GM23338 (cell line): Measurements from ENCODE around the gene MYO5C. TPM values are rescaled to one million over a fixed set of nuclear protein-coding genes. Genes with fewer than 3 reads are reported as not detected.

Source experiments
- ATAC-seq: fragments of 200-7000 bp; cut with Tn5 transposase; 3 replicates; pipeline ENCODE4 v1.9.1; 2020
- DNase-seq: peaks from one replicate; pipeline ENCODE4 v3.0.0-alpha.2; 2015; ENCODE audit warnings: low spot score
- H2AFZ ChIP-seq: fragments of 200-600 bp; sonication (generic); 2 replicates; pipeline ENCODE4 v1.8.0; 2016; ENCODE audit warnings: antibody characterized with exemption, mild to moderate bottlenecking, moderate library complexity
- H3F3A ChIP-seq: fragments of 200-600 bp; sonication (generic); replicated peaks from 2 replicates; pipeline ENCODE4 v1.8.0; 2017; ENCODE audit warnings: antibody characterized with exemption, mixed run types, low read depth
- H3K27ac ChIP-seq: fragments of 200-600 bp; sonication (generic); 2 replicates; pipeline ENCODE4 v1.6.1; 2016; ENCODE audit warnings: low read depth
- H3K27me3 ChIP-seq: fragments of 200-600 bp; sonication (generic); 2 replicates; pipeline ENCODE4 v1.8.0; 2016; ENCODE audit warnings: mild to moderate bottlenecking, mixed run types, moderate library complexity; ENCODE audit not compliant: insufficient read depth
- H3K36me3 ChIP-seq: fragments of 200-600 bp; sonication (generic); 2 replicates; pipeline ENCODE4 v1.8.0; 2016; ENCODE audit warnings: mild to moderate bottlenecking; ENCODE audit not compliant: insufficient read depth
- H3K4me1 ChIP-seq: fragments of 200-600 bp; sonication (generic); 2 replicates; pipeline ENCODE4 v1.8.0; 2016; ENCODE audit warnings: mild to moderate bottlenecking, moderate library complexity; ENCODE audit not compliant: insufficient read depth
- H3K4me2 ChIP-seq: fragments of 200-600 bp; sonication (generic); 2 replicates; pipeline ENCODE4 v1.7.1; 2017; ENCODE audit warnings: mixed run types
- H3K4me3 ChIP-seq: fragments of 200-600 bp; sonication (generic); 2 replicates; pipeline ENCODE4 v1.6.1; 2016; ENCODE audit warnings: mixed run types
- H3K79me2 ChIP-seq: fragments of 200-600 bp; sonication (generic); replicated peaks from 2 replicates; pipeline ENCODE4 v1.8.0; 2017; ENCODE audit warnings: mild to moderate bottlenecking; ENCODE audit not compliant: insufficient read depth
- H3K9me2 ChIP-seq: fragments of 200-600 bp; sonication (generic); 2 replicates; pipeline ENCODE4 v1.8.0; 2017; ENCODE audit not compliant: insufficient read depth
- H4K20me1 ChIP-seq: fragments of 200-600 bp; sonication (generic); replicated peaks from 2 replicates; pipeline ENCODE4 v1.8.0; 2017; ENCODE audit warnings: mild to moderate bottlenecking; ENCODE audit not compliant: insufficient read depth
- H3K27ac Mint-ChIP-seq: 2 replicates; pipeline ENCODE4 v1.8.0; 2020; ENCODE audit warnings: inconsistent platforms, mild to moderate bottlenecking, moderate library complexity, mixed read lengths
- H3K27me3 Mint-ChIP-seq: 3 replicates; pipeline ENCODE4 v1.8.0; 2022; ENCODE audit warnings: low read depth, mild to moderate bottlenecking, moderate library complexity, mixed read lengths, inconsistent platforms; ENCODE audit not compliant: insufficient read depth, poor library complexity
- H3K36me3 Mint-ChIP-seq: 3 replicates; pipeline ENCODE4 v1.8.0; 2021; ENCODE audit warnings: low read depth, mild to moderate bottlenecking, inconsistent platforms, moderate library complexity, mixed read lengths
- H3K4me1 Mint-ChIP-seq: 3 replicates; pipeline ENCODE4 v1.8.0; 2020; ENCODE audit warnings: mild to moderate bottlenecking, inconsistent platforms, mixed read lengths
- H3K4me3 Mint-ChIP-seq: 3 replicates; pipeline ENCODE4 v1.8.0; 2021; ENCODE audit warnings: moderate library complexity, mild to moderate bottlenecking, inconsistent platforms, mixed read lengths
- H3K9me3 Mint-ChIP-seq: 3 replicates; pipeline ENCODE4 v1.8.0; 2020; ENCODE audit warnings: moderate library complexity, mild to moderate bottlenecking, inconsistent platforms, mixed read lengths
- CREB1 ChIP-seq: fragments of 250-450 bp; sonication (Bioruptor Pico); IDR thresholded peaks from 2 replicates; pipeline ENCODE4 v1.5.0; 2020; ENCODE audit warnings: low read depth, mild to moderate bottlenecking, moderate library complexity
- EZH2 ChIP-seq: fragments of 200-600 bp; sonication (generic); IDR thresholded peaks from one replicate; pipeline ENCODE4 v1.8.0; 2017; ENCODE audit warnings: antibody characterized with exemption, mild to moderate bottlenecking, low read depth; ENCODE audit not compliant: unreplicated experiment
- EZH2phosphoT487 ChIP-seq: fragments of 200-600 bp; sonication (generic); IDR thresholded peaks from one replicate; pipeline ENCODE4 v1.8.1; 2018; ENCODE audit warnings: antibody characterized with exemption; ENCODE audit not compliant: unreplicated experiment
- JUNB ChIP-seq: IDR thresholded peaks from one replicate; pipeline ENCODE4 v1.6.1; 2016; ENCODE audit warnings: antibody characterized with exemption; ENCODE audit not compliant: unreplicated experiment
- NANOG ChIP-seq: IDR thresholded peaks from 2 replicates; pipeline ENCODE4 v1.6.1; 2016; ENCODE audit warnings: antibody characterized with exemption, borderline replicate concordance
- POLR2AphosphoS5 ChIP-seq: IDR thresholded peaks from 2 replicates; pipeline ENCODE4 v1.6.1; 2016; ENCODE audit warnings: antibody characterized with exemption, low read depth
- STAT1 ChIP-seq: IDR thresholded peaks from one replicate; pipeline ENCODE4 v1.6.1; 2016; ENCODE audit warnings: antibody characterized with exemption; ENCODE audit not compliant: unreplicated experiment
- ZNF114 ChIP-seq: fragments of 250-450 bp; sonication (Bioruptor Pico); IDR thresholded peaks from 2 replicates; pipeline ENCODE4 v1.5.0; 2020; ENCODE audit warnings: mild to moderate bottlenecking, moderate library complexity
- ZNF331 ChIP-seq: fragments of 250-450 bp; sonication (Bioruptor Pico); IDR thresholded peaks from 2 replicates; pipeline ENCODE4 v1.5.0; 2020; ENCODE audit warnings: low read depth, mild to moderate bottlenecking, moderate library complexity
- polyA plus RNA-seq: library from polyadenylated mRNA; unstranded; fragments of >200 nt; fragmentation: Nextera tagmentation; extraction: Ambion mirVana; gene quantifications from 2 replicates; pipeline ENCODE4 v1.2.1, GENCODE V29; 2016
- total RNA-seq: library from RNA; depleted of rRNA; stranded (reverse); fragments of >200 nt; shearing (Covaris generic); gene quantifications from 2 replicates; pipeline ENCODE4 v1.2.3, GENCODE V29; 2014
- TF ChIP-seq, protein P1 (sequence below): fragments of 250-450 bp; sonication (Bioruptor Pico); IDR thresholded peaks from 2 replicates; pipeline ENCODE4 v1.5.0; 2020; ENCODE audit warnings: mild to moderate bottlenecking, moderate library complexity
- TF ChIP-seq, protein P2 (sequence below), 2 experiments: fragments of 200-600 bp in 1 of 2; sonication (generic) in 1 of 2; conservative IDR thresholded peaks; 2 replicates each; pipeline versions ENCODE4 v1.5.1 to v1.6.1; 2016 to 2017; ENCODE audit warnings: antibody characterized with exemption in 2 of 2, low read depth in 2 of 2, mild to moderate bottlenecking in 2 of 2, moderate library complexity in 1 of 2
- TF ChIP-seq, protein P3 (sequence below): IDR thresholded peaks from one replicate; pipeline ENCODE4 v1.6.1; 2018; ENCODE audit warnings: antibody characterized with exemption; ENCODE audit not compliant: unreplicated experiment
- TF ChIP-seq, protein P4 (sequence below): IDR thresholded peaks from 2 replicates; pipeline ENCODE4 v1.6.1; 2016; ENCODE audit warnings: antibody characterized with exemption

MYO5C gene
- total and polyA plus RNA-seq, 2 experiments from 2014 or later = 7.9 to 28.8 TPM

DNA sequence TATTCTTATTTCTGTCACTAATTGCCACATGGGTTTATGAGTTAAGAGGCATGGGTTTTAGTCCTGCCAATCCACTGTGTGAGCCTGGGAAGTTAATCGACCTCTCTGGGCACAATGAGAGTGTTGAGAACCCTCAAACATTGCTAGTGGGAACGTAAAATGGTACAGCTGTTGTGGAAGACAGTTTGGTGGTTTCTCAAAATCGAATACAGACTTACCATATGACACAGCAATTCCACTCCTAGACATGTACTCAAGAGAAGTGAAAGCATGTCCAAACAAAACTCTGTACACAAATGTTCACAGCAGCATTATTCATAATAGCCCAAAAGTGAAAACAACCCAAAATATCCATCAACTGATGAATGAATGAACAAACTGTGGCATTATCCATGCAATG is 98.7 kb downstream of the MYO5C start:
- H2AFZ ChIP-seq = no peak overlapping the region
- Mint-ChIP-seq H3K4me3 (no peak overlapping the region), H3K27ac (no peak overlapping the region), H3K36me3 (peaks cover 18% of the 10 kb centered on the region; the same call in 2 of the 3 replicates), H3K4me1 (no peaks in the 10 kb centered on the region), H3K27me3 (no peaks in the 10 kb centered on the region), H3K9me3 (no peaks in the 10 kb centered on the region)
- no peak for ATAC-seq
- no peaks in the 10 kb centered on the region for H3K9me2 ChIP-seq
- H3K27me3 ChIP-seq = no peaks in the 10 kb centered on the region
- DNase-seq = no peak
- H3K4me1 ChIP-seq = no peaks in the 10 kb centered on the region
- H3K36me3 ChIP-seq = no peaks in the 10 kb centered on the region
- TF ChIP-seq EZH2 (no peak), STAT1 (no peak), NANOG (no peak), CREB1 (CRISPR knock-in tag) (no peak), POLR2AphosphoS5 (no peak), EZH2phosphoT487 (no peak), ZNF114 (CRISPR knock-in tag) (no peak), ZNF331 (no peak), JUNB (no peak)
- TF ChIP-seq, protein P1, sequence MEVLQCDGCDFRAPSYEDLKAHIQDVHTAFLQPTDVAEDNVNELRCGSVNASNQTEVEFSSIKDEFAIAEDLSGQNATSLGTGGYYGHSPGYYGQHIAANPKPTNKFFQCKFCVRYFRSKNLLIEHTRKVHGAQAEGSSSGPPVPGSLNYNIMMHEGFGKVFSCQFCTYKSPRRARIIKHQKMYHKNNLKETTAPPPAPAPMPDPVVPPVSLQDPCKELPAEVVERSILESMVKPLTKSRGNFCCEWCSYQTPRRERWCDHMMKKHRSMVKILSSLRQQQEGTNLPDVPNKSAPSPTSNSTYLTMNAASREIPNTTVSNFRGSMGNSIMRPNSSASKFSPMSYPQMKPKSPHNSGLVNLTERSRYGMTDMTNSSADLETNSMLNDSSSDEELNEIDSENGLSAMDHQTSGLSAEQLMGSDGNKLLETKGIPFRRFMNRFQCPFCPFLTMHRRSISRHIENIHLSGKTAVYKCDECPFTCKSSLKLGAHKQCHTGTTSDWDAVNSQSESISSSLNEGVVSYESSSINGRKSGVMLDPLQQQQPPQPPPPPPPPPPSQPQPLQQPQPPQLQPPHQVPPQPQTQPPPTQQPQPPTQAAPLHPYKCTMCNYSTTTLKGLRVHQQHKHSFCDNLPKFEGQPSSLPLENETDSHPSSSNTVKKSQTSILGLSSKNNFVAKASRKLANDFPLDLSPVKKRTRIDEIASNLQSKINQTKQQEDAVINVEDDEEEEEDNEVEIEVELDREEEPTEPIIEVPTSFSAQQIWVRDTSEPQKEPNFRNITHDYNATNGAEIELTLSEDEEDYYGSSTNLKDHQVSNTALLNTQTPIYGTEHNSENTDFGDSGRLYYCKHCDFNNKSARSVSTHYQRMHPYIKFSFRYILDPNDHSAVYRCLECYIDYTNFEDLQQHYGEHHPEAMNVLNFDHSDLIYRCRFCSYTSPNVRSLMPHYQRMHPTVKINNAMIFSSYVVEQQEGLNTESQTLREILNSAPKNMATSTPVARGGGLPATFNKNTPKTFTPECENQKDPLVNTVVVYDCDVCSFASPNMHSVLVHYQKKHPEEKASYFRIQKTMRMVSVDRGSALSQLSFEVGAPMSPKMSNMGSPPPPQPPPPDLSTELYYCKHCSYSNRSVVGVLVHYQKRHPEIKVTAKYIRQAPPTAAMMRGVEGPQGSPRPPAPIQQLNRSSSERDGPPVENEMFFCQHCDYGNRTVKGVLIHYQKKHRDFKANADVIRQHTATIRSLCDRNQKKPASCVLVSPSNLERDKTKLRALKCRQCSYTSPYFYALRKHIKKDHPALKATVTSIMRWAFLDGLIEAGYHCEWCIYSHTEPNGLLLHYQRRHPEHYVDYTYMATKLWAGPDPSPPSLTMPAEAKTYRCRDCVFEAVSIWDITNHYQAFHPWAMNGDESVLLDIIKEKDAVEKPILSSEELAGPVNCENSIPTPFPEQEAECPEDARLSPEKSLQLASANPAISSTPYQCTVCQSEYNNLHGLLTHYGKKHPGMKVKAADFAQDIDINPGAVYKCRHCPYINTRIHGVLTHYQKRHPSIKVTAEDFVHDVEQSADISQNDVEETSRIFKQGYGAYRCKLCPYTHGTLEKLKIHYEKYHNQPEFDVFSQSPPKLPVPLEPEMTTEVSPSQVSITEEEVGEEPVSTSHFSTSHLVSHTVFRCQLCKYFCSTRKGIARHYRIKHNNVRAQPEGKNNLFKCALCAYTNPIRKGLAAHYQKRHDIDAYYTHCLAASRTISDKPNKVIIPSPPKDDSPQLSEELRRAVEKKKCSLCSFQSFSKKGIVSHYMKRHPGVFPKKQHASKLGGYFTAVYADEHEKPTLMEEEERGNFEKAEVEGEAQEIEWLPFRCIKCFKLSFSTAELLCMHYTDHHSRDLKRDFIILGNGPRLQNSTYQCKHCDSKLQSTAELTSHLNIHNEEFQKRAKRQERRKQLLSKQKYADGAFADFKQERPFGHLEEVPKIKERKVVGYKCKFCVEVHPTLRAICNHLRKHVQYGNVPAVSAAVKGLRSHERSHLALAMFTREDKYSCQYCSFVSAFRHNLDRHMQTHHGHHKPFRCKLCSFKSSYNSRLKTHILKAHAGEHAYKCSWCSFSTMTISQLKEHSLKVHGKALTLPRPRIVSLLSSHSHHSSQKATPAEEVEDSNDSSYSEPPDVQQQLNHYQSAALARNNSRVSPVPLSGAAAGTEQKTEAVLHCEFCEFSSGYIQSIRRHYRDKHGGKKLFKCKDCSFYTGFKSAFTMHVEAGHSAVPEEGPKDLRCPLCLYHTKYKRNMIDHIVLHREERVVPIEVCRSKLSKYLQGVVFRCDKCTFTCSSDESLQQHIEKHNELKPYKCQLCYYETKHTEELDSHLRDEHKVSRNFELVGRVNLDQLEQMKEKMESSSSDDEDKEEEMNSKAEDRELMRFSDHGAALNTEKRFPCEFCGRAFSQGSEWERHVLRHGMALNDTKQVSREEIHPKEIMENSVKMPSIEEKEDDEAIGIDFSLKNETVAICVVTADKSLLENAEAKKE (CRISPR knock-in tag) = no peak
- TF ChIP-seq, protein P2, sequence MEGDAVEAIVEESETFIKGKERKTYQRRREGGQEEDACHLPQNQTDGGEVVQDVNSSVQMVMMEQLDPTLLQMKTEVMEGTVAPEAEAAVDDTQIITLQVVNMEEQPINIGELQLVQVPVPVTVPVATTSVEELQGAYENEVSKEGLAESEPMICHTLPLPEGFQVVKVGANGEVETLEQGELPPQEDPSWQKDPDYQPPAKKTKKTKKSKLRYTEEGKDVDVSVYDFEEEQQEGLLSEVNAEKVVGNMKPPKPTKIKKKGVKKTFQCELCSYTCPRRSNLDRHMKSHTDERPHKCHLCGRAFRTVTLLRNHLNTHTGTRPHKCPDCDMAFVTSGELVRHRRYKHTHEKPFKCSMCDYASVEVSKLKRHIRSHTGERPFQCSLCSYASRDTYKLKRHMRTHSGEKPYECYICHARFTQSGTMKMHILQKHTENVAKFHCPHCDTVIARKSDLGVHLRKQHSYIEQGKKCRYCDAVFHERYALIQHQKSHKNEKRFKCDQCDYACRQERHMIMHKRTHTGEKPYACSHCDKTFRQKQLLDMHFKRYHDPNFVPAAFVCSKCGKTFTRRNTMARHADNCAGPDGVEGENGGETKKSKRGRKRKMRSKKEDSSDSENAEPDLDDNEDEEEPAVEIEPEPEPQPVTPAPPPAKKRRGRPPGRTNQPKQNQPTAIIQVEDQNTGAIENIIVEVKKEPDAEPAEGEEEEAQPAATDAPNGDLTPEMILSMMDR (conservative IDR thresholded peaks at IDR 0.05; ENCODE audit: low read depth in 2 of 2) = no peak
- TF ChIP-seq, protein P3, sequence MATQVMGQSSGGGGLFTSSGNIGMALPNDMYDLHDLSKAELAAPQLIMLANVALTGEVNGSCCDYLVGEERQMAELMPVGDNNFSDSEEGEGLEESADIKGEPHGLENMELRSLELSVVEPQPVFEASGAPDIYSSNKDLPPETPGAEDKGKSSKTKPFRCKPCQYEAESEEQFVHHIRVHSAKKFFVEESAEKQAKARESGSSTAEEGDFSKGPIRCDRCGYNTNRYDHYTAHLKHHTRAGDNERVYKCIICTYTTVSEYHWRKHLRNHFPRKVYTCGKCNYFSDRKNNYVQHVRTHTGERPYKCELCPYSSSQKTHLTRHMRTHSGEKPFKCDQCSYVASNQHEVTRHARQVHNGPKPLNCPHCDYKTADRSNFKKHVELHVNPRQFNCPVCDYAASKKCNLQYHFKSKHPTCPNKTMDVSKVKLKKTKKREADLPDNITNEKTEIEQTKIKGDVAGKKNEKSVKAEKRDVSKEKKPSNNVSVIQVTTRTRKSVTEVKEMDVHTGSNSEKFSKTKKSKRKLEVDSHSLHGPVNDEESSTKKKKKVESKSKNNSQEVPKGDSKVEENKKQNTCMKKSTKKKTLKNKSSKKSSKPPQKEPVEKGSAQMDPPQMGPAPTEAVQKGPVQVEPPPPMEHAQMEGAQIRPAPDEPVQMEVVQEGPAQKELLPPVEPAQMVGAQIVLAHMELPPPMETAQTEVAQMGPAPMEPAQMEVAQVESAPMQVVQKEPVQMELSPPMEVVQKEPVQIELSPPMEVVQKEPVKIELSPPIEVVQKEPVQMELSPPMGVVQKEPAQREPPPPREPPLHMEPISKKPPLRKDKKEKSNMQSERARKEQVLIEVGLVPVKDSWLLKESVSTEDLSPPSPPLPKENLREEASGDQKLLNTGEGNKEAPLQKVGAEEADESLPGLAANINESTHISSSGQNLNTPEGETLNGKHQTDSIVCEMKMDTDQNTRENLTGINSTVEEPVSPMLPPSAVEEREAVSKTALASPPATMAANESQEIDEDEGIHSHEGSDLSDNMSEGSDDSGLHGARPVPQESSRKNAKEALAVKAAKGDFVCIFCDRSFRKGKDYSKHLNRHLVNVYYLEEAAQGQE = no peak
- TF ChIP-seq, protein P4, sequence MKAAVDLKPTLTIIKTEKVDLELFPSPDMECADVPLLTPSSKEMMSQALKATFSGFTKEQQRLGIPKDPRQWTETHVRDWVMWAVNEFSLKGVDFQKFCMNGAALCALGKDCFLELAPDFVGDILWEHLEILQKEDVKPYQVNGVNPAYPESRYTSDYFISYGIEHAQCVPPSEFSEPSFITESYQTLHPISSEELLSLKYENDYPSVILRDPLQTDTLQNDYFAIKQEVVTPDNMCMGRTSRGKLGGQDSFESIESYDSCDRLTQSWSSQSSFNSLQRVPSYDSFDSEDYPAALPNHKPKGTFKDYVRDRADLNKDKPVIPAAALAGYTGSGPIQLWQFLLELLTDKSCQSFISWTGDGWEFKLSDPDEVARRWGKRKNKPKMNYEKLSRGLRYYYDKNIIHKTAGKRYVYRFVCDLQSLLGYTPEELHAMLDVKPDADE = no peak
- H3K4me2 ChIP-seq = no peak overlapping the region
- H3K27ac ChIP-seq = no peak overlapping the region
- no peaks in the 10 kb centered on the region for H4K20me1 ChIP-seq
- H3K4me3 ChIP-seq = no peak overlapping the region
- no peaks in the 10 kb centered on the region for H3K79me2 ChIP-seq
- no peaks in the 10 kb centered on the region for H3F3A ChIP-seq
